Endometrial microvascular endothelial cells (primary cell): ENCODE results near the gene MRPL46. TPM values are rescaled to one million over a fixed set of nuclear protein-coding genes. Genes with fewer than 3 reads are reported as not detected.

Experiments used
- in situ Hi-C: cut with HindIII; loops from 2 replicates; pipeline ENCODE4 v1.10.0; 2017; ENCODE audit warnings: low sequenced_read_pairs, low pct_unique_long_range_greater_than_20kb; ENCODE audit errors: inconsistent ontology term
- total RNA-seq: library from RNA; depleted of rRNA; stranded (reverse); fragments of >200 nt; gene quantifications from one replicate; pipeline ENCODE4 v1.2.3, GENCODE V29; 2015; ENCODE audit errors: inconsistent ontology term

Gene MRPL46
- 18.5 TPM for total RNA-seq

DNA sequence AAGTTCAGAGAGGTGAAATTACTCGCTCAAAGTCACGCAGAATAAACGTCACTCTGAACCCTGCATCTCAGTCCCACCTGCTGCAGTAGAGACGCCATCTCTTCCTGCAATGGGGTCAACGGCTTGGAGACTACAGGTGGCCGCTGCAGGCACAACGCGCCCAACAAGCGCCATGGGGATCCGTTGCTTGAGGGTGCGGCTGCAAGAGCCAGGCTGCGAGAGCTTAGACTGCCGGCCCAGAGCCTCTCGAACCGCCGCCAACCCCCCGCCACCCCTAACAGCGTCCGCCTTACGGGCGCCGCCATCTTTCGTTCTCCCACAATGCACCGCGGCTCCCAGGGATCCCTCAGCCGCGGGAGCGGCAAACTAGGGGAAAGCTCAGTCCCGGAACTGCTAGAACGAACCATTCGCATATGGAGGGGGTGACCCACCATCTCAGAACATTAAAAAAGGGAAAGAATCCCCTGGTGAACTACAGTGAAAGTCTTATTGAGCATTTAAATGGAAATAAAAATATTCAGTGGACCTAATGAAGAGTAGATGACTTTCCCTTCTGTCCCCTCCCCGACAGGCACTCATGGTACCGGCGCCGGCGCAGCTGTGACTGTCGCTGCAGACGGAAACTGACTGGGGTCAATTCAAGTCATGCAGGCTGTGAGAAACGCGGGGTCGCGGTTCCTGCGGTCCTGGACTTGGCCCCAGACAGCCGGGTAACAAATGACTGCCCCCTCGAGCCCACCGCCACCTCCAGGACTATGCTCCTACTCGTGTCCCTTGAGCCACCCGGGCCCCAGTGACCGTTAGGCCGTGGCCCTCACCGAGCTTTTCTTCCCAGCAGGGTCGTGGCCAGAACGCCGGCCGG, at the start of gene MRPL46, which contains the start of gene MRPS11:
Gene MRPL46 (minus strand): TSS at position 316 of the 862 bp plus-strand sequence. CDS start 11 bp downstream, at position 305.
Gene MRPS11 (plus strand): TSS at position 636 of the 862 bp plus-strand sequence. CDS start 10 bp downstream, at position 646.
- in situ Hi-C loops = no loop called here

DNA sequence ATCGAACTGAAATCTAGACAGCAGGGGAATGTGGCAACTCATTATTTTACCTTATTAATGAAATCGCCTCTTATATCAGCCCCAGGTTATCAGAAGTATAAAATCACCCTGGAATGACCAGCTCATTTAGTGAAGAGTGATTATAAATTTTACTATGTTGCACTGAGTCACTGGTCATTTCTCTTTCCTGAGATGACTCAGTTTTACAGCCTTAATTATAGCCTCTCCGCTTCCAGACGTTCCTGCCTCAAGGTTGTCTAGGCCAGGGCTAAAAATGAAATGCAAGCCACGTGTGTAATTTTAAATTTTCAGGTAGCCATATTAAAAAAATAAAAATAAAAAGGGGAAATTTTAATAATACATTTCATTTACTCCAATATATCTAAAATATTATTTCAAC, 46.0 kb upstream of the MRPL46 start:
- in situ Hi-C loops = no loop called here

DNA sequence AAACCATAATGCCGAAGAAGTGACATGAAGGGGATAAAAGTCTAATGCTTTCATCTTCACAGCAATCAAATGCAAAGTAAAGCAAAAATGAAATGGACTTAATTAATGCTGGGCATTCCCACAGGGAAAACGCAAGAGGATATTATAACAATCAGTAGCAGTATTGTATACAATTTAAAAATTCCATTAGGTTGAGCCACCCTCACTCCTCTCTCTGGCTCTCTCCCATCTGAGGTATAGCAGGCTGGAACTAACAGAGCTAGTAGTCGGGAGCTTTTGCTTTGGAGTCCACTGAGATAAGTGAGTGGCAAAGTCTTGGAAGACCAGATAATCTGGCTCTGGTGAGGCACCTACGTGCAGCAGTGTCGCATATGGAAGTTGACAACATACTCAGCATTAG, 45.4 kb upstream of the MRPL46 start:
- in situ Hi-C loops = no loop called here

DNA sequence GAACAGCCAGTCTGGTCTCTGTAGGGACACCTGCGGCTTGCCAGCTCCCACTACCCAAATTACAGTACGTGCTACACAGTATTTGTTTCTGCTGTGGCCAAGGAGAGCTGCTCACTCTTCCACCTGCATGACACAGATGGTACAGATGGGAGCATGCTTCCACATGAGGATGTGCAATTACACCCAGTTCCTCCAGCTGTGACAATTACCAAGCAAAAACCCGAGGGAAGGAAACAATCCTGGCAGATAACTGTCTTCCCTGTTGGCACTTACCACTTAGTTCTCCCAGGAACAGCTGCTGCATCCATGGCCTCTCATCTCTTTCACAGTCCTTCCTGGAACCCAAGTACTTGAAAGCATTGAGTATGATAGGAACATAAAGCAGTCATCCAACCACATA, 44.9 kb upstream of the MRPL46 start:
- in situ Hi-C loops = no loop called here

DNA sequence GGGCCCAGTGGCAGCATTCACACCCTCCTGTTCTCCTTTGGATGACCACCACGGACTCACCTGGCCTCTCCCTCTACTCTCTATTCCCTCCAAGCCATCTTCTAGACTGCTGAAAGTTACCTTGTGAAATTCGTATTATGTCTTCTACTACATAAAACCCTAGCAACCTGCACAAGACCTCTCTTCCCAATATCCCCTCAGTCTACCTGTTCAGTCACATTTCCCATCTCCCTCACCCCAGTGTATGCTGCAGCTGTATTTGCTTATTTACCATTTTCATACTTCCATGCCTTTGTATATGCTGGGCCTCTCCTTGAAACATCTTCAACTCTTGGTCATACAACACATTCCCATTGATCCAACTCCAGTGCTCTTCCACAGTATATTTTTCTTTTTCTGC, 44.0 kb upstream of the MRPL46 start:
- in situ Hi-C loops = no loop called here

DNA sequence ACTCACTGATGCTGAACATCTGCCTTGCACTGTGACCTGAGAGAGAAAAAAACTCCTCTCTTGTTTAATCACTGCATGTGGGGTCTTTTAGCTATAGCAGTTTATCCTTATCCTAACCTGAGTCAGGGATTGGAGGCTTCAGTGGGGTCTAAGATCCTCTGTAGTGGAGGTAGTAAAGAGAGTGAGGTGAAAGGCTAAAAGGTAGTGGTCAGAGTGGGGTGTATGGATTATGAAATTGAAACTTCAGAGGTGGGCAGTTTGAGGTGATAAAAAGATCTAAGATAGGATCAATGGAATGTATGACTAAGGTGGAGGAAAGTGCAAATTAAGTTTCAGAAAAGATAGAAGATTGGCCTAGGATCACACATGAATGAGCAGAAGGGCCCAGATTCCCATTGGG, 42.8 kb upstream of the MRPL46 start:
- in situ Hi-C loops = no loop called here

DNA sequence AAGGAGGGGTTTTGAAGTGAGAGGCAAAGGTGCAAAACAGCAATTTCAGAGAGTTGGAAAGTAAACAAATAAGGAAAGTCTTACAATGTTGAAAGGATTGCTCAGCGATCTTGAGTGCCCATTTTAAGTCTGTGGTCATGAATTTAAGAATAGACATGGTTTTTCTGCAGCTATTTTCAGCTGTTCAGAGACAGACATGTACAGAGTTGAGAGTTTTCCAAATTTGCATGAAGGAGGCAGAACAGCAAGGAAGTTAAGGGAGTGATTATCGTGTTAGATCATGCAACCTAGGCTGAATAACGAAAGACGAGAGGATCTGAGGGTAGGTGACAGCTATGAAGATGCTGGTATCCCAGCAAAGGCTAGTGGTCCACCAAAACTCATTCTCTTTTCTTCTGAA, 42.1 kb upstream of the MRPL46 start:
- in situ Hi-C loops = no loop called here

DNA sequence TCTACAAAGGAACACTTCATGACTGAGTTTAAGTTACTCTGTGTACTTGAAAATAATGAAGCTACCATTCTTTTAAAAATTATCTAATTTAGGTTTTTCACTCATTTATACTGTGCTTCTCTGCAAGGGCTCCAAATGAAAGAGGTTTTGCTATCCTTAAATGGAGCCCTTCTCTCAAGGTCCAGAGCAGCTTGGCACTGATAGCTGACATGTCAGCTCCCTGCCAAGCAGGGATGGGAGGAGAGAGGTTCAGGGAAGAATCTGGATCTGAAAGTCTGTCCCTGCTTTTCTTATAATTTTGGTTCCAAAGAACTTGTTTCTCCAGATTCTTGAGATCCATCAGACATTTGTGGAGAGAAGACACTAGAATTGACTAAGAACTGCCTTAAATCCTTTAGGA, 39.4 kb upstream of the MRPL46 start:
- in situ Hi-C loops = no loop called here

DNA sequence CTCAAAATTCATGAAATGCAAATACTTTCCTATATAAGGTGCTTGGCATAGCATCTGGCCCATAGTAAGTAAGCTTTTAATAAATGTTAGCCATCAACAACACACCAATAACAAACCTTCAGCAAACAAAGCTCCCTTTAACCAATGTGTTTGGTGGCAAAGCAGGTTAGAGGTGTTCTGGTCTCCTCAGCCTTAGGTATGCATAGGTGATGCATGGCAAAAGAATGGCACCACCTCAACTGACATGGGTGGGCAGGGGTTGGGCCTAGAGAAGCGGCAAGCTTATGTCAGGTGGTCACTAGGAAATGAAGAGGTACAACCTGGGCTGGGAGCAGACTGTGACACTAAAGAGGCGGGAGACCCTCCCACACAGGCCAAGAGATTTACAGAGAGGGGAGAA, 38.5 kb upstream of the MRPL46 start:
- in situ Hi-C loops = no loop called here

DNA sequence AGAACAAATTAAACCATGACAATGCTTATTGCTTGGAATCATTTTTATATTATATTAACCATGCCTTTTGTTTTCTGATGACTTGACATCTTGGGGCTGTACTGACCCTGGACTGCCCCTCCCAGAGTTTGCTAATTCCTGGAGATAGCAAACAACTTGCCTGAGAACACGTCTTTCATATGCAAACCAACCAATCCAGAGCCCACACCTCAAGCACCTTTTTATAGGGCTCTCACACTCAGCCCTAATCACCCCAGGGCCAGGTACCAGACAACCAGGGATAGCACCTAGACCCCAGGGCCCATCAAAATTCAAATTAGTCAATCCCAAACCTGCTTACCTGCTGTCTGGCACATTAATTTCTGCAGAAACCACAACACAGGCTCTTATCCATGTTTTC, 37.3 kb upstream of the MRPL46 start:
- in situ Hi-C loops = no loop called here

DNA sequence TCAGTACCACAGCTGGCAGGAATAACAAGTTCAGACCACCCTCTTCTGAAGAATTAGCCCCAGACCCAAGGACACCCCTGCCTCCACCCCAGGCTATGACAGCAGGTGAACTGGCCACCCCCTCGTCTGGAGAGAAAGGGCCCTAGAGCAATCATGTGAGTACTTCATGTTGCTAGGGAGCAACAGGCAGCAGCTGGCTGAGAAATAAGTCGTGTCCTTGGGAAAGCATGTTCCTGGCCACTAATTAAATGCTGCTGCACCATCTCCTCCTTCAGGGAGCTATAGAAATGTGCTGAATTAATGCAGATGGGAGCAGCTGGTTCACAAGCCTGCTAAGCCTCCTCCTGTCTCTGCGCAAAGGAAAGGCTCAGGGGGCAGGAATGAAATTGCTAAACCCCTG, 31.8 kb upstream of the MRPL46 start:
- in situ Hi-C loops = no loop called here

DNA sequence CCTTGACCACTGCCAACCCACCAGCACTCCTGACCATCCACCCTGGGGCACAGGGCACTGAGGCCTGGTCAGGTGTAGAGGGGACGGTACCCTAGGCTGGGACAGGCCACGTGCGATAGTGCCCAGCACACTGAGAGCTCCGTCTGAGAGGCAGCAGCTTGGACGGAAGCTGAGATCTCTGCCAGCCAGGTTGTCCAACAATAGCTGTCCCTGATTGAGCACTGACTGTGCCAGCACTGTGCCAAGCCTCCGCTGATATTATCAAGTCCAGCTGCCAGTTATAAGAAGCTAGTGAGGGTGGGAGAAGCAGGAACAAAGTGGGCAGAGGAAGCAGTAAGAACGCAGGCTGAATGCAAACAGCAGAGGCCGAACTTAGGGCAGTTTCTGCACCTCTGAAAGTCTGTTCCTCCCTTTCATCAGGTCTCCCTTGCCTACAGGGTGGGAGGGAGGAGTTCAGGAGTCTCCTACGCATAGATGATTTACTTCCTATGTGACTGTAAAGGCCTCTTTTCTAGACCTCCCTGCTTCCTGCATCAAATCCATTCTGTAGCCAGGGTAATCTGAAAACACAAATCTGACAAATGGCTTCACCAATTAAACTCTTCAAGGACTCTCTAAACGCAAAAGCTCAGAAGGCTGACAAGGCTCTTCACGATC, 30.0 kb upstream of the MRPL46 start:
- in situ Hi-C loops = no loop called here

DNA sequence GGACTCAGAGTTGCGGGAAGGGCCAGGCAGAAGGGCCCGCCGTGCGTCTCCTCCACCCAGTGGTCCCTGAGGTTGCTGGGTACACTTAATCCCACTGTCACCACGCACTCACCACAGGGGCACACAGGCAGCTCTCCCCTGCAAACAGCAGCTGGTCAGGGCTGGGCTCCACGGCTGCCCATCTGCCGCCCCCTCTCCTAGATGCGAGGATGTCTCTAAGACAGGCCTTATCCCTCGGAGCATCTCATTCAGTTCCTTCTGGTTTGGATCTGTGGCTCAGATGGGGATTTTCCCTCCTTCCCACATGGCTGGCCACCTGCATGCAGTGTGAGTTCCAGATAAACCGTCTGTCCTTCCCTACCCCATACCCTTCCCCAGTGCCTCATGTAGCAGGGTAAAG, 26.7 kb upstream of the MRPL46 start:
- in situ Hi-C loops = no loop called here

DNA sequence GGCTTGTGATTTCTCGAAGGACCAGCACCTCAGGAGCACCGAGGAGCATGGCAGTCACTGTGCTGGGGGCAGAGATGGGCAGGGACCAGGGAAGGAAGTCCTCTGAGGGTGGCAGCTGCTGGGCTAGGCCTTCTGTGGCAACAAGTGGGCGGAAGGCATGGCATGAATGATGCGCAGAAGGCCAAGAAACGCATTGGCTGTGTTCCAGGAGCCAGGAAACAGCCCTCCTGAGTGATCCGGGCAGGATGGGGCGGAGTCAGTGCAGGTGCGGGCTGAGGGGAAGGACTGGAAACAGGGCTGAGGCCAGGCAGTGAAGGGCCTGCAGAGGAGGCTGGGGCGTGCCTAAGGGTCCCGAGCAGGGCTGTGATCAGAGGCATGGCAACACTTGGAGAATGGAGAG, 24.0 kb upstream of the MRPL46 start:
- in situ Hi-C loops = no loop called here

DNA sequence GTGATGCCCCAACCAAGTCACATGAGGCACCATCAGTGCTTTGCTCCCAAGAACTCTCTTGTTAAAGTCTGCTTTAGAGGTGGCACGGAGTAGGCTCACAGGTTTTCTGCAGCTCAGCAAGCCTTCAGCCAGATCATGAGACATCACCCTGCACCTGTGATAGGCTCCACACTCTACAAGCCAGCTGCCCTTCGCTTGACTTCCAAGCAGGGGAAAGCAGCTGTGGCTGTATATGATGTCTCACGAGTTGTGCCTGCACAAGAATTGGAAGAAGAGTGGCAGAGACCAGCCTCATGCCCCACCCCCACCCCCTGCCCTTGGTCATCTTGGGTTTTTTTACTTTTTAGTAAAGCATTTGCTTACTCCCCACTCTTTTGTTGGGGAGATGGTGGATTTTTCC, 22.8 kb upstream of the MRPL46 start:
- in situ Hi-C loops = no loop called here

DNA sequence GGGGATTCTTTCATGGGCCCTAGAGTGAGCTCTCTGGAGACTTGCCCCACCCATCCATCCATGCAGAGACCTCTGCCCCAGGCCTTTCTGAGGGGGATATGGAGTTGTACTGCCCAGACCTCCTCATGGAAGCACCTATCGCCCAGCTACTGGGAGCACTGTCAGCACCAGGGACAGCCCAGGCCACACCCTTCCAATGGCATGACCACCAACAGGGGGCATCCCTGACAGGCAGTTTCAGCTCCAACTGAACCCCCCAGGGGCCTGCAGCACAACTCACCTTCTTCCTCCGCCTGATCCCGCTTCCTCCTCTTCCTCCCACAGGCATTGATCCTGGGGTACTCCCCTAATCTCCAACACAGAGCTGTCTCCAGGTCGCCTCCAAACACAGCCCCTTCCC, 22.1 kb upstream of the MRPL46 start:
- in situ Hi-C loops = no loop called here

DNA sequence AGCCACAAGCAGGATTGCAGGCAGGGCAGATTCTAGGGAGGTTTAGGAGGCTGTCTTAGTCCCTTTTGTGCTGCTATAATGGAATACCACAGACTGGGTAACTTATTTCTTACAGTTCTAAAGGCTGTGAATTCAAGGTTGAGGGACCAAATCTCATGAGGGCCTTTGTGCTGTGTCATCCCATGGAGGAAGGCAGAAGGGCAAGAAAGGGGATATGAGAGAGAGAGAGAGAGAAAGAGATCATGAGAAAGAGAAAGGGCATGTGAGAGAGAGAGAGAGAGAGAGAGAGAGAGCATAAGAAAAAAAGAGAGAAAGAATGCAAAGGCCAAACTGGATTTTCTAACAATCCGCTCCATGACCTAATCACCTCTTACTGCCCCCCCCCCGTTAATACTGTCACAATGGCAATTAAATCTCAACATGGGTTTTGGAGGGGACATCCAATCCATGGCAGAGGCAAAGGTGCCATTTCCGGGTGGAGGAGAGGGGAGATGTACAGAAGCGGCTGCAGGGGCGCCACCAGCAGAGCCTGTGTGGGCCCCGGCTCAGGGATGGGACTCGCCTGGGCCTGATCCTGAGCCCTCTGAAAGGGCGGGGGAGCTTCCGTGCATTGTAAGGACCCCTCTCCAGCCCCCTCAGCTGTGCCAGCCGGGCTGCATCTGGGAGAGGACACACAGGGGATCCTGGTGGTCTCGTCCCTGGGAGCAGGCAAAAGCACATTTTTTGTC, 20.8 kb upstream of the MRPL46 start:
- in situ Hi-C loops = no loop called here

DNA sequence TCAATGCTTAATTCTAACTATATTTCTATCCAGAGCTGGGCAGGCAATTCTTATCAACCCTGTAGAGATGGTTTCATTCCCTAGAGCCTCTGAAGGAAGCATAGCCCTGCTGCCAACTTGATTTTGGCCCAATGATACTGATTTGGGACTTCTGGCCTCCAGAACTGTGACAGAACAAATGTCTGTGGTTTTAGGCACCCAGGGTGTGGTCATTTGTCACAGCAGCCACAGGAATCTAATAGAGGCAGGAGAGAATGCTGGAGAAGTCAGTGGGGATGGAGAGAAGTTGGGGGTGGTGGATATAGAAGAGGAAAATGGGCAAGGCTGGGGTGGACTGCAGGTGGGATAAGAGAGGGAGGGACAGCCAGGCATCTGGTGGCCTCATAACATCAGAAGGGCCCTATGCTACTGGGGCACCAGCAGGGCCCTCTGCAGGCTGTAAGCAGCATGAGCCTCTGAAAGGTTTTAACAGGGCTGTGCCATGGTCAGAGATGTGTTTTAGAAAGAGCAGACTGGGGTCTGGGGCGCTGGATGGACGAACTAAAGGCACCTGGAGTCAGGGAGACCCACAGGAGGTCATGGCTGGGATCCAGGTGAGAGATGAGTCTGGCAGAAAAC, 20.1 kb upstream of the MRPL46 start:
- in situ Hi-C loops = no loop called here

DNA sequence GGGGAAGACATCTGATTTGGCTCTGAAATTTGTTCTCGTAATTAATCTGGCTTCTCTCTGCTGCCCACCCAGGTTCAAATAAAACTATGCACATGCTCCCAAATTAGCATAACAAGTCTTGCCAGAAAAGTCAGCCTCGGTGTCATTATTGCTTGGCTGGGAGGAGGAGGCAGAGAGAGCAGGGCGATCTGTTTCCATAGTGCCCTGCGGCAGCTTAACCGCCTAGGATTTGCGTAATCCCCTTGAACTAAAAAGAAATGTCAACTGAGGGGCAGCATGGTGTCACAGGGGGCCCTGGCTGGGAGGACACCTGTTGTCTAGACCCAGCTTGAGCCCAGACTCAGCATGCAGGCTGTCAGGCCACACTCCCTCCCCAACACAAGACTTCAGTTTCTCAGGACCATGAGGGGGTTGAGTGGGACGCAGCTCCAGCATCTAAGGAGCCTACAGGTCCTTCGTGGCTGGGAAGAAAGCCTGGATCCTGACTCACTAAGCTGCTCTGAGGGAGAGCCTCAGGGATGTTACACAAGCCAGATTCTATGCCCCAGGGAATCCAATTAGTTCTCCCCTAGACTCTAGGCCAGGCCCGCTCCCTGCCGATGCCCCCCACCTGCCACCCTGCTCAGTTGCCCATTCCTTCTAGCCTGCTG, 17.6 kb upstream of the MRPL46 start:
- in situ Hi-C loops = no loop called here
